Tongue (tissue), 2 donors: ENCODE results near the gene SPART. TPM values are rescaled to one million over a fixed set of nuclear protein-coding genes. Genes with fewer than 3 reads are reported as not detected.
A peak's percentile ranks its signal among the peaks of the same experiment; 100 is the strongest.

ENCODE experiments used
- DNase-seq: peaks from one replicate; pipeline ENCODE4 v3.0.0-alpha.2; 2015
- total RNA-seq: library from RNA; depleted of rRNA; stranded (reverse); fragments of >200 nt; gene quantifications from one replicate; pipeline ENCODE4 v1.2.3, GENCODE V29; 2014

SPART gene
- total RNA-seq = 105 TPM

DNA sequence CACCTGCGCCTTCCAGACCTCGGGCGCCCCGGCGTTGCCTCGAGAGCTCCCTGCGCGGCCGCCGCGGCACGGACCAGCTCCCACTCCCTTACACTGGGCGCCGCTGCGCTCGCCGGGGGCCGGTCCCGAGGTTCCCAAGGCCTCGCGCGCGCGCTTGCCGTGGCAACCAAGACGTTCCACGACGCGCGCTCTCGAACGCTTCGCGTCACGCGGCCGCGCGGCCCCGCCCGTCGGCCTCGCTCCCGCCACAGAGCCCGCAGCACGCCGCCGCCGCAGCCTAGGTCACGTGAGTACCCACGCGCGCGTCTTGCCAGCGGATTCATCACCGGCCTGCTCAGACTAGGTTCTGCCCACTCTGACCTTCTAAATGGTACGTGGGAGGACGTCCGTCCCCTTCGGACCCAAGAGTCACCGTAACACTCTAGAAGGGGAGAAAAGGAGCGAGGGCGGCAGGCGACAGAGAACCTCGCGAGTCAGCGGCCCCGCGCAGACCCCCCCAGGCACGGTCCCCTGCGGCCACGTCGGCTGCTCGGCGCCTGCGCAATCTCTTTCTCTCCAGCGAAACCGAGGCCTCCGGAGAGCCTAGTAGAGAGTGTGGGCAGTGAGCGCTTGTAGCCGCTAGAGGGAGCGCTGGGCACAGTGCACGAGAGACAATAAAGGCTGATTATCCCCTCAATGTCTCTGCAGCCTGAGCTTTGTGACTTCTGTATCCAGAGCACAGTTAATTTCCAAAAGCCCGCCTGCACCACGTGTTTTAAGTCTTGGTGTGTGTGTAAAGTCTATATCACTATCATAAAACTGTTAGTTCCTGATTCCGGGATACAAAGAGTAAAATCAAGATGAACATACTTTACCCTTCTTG is at the start of gene SPART:
Gene SPART, minus strand, starts transcription at position 173 of the 862 bp plus-strand sequence. CDS start 10,564 bp downstream, outside the sequence.
- peak; percentile 97 for DNase-seq

GRCh38 chr13:36395280-36395679 is 49.1 kb upstream of the SPART start:
- DNase-seq = peak; percentile 62

DNA sequence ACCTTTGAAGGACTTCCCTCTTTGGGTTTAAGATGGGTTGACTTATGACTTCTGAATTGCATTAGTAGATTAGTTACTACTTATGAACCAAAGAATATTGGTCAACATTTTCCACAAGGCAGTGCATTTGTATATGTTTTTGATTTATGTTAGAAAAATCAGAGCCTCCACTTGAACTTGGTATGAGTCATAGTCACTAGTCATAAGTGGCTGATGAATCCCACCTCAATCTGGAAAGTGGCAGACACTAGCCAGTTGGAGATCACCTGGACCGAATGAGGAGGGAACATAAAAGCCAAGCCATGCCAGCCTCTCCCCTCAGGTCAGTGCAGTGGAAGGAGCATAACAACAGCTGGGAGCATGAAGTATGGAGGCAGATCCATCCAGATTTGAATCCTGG is 39.3 kb upstream of the SPART start:
- no peak for DNase-seq

DNA sequence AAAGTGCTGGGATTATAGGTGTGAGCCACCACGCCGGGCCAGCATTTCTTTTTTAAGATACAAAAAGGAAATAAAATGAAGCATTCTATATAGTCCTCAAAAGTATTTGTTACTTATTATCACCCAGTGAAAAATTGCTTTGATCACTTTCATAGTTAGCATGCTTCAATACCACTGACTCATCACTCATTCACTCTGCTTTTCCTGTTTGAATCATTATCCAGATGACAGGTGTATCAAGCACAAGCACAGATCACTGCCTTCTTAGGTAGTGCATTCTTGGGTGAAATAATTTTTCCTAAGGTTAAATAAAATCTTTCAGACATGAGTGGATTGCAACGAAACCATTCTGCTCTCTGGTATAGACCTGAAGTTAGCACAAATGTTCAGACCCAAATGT is 35.8 kb upstream of the SPART start:
- DNase-seq = no peak

- no peak for DNase-seq
These were observed 31.8 kb upstream of the SPART start for GRCh38 chr13:36377826-36378468.

DNA sequence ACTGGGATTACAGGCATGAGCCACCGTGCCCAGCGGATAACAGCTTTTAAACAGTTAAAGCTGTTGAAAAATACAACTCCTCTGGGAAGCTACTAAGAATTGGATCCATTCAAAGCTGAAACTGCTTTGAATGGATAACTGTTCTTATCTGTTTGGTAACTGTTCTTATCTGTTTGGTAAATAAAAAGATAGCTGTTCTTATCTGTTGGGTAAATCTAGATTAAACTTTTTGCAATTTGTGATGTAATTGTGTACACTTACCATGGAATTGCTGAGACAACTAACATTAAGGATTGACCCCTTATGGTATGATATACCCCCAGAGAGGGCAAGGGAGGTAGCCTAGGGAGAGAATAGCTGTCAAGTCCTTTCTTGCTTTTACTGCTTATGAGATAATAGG is 27.9 kb upstream of the SPART start:
- DNase-seq = no peak

GRCh38 chr13:36371185-36371584 is 25.0 kb upstream of the SPART start:
- no peak for DNase-seq

GRCh38 chr13:36370108-36370429 is 23.9 kb upstream of the SPART start:
- DNase-seq = peak; percentile 83

DNA sequence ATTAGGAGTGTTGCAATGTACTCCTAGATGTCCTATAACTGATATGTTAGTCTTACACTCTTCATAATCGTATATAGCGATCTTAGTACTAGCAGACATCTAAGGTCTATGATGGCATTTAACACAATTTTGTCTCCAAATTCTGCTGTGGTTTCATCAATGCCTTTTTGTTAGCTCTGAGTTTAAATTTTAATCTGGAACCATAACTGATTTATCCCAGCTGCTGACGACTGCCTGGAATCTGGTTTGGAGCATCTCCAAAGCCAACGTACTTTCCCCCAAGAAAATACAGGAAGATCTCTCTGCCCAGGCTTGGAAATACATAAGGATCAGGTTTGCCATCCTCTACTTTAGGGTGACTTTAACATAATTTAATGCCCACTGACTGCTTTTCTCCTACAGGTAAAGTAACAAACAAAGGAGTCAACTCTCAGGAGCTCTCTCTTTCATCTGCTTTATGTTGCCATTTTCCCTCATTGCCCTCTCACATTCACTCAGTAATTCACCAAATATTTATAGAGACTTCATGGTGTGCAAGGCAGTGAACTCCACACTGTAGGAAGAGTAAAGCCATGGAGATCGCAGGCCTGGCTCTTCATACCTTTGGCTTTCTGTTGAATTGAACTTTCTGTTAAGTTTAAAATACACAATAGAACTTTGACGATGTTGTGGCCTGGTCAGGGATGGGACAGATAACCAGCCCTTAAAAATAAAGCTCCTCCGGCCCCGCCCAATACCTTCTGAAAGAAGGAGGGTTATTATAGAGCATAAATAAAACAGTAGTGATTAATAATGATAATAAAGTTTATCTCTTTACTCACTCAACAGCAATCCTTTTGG is 23.3 kb upstream of the SPART start:
- DNase-seq = peak; percentile 87

GRCh38 chr13:36366031-36366430 is 19.8 kb upstream of the SPART start:
- peak; percentile 77 for DNase-seq

GRCh38 chr13:36363366-36363863 is 17.2 kb upstream of the SPART start:
- DNase-seq = peak; percentile 80

DNA sequence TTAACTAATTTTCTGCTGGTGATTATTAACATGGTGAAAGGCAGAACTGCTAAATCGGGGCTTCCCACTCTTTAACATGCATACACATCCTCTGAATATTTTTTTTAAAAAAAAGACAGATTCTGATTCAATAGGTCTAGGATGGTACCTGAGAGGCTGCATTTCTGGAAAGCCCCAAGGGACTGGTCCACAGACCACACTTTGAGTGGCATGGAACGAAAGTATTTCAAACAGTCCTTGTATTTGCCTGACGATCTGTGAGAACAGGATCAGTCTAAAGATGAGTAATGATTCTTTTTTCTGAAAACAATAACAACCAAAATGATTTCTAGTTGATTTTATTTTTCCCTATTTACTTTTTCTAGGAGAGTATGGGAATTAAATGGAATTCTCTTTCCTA is 16.7 kb upstream of the SPART start:
- DNase-seq = no peak

DNA sequence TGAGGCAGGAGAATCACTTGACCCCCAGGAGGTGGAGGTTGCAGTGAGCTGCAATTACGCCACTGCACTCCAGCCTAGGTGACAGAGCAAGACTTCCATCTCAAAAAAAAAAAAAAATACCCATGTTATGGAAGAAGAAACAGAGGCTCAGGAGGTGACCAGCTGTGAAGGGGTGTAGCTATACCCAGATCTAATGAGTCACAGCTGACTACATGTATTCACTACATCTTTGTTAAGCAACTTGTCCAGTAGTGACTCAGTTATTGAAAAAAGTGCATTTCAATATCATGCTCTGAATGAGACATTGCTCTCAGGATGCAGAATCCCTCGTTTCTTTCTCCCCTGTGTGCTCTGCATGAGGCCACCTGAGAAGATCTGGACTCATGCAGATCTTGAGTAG is 16.1 kb upstream of the SPART start:
- DNase-seq = no peak

- no peak for DNase-seq
These were observed 14.7 kb upstream of the SPART start for GRCh38 chr13:36360903-36361302.

- no peak for DNase-seq
These were observed 13.2 kb upstream of the SPART start for GRCh38 chr13:36359301-36359950.

GRCh38 chr13:36358175-36358718 is 12.1 kb upstream of the SPART start:
- DNase-seq = peak; percentile 44

DNA sequence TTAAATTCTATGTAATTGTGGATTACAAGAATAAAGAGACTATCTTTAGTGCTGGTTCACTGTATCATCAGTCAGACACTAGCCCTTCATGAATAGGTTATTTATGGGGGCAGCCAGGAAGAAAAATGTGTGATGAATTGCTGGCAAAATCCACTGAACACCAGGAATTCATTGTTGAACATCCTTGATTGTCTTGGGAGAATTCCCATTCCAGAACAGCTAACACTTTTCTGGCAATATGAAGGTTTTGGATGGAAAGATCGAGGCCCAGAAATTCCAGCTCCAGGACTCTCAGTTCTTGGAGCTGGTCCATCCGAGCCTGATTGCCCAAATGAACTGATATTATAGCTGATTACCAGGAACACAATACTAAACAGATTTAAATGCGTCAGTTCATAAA is 11.5 kb upstream of the SPART start:
- DNase-seq = peak; percentile 78

- no peak for DNase-seq
These were observed 11.0 kb upstream of the SPART start for GRCh38 chr13:36357231-36357630.

GRCh38 chr13:36356058-36356457 is 9.9 kb upstream of the SPART start:
- DNase-seq = no peak

DNA sequence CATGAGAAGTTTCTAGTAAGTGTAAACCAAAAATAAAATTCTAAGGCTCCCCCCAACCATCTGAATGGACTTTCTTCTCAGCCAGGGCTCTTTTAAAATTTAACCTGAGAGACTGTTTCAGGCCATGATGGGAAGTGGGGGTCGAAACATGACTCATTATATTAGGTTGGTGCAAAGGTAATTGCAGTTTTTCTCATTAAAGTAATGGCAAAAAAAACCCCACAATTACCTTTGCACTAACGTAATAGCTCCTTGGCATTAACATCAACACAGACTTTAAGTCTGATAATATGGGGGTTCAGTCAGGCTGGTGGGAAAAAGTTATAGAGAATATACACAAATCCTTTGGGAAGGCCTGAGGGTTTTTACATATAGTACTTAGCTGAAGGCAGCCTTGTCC is 9.4 kb upstream of the SPART start:
- DNase-seq = no peak

GRCh38 chr13:36354842-36355623 is 8.8 kb upstream of the SPART start:
- no peak for DNase-seq
